HepG2 (cell line): ENCODE results near the gene NOTO. TPM values are rescaled to one million over a fixed set of nuclear protein-coding genes. Genes with fewer than 3 reads are reported as not detected.

Source experiments
- FOSL2 ChIP-seq: sonication (generic); formaldehyde crosslinking; IDR thresholded peaks from 2 replicates; pipeline ENCODE4 v1.4.0; 2020; ENCODE audit warnings: missing genetic modification reagents
- GTF2F1 ChIP-seq: fragments of 150-350 bp; IDR thresholded peaks from 2 replicates; pipeline ENCODE4 v1.6.1; 2014; ENCODE audit warnings: low read length
- PRMT3 ChIP-seq: sonication (generic); formaldehyde crosslinking; IDR thresholded peaks from 2 replicates; pipeline ENCODE4 v1.8.1; 2022; ENCODE audit warnings: low read depth, mild to moderate bottlenecking, moderate library complexity, missing genetic modification reagents, borderline replicate concordance
- RARA ChIP-seq: IDR thresholded peaks from 2 replicates; pipeline ENCODE4 v1.6.1; 2016; ENCODE audit warnings: missing genetic modification reagents, missing compliant biosample characterization
- SNAI1 ChIP-seq: sonication (generic); formaldehyde crosslinking; IDR thresholded peaks from 2 replicates; pipeline ENCODE4 v1.5.0; 2020; ENCODE audit warnings: mild to moderate bottlenecking, missing genetic modification reagents, borderline replicate concordance
- TAF15 ChIP-seq: fragments of 200-400 bp; formaldehyde crosslinking; IDR thresholded peaks from one replicate; pipeline ENCODE4 v1.6.1; 2018; ENCODE audit warnings: mild to moderate bottlenecking, low read depth, low read length; ENCODE audit not compliant: poor library complexity, severe bottlenecking
- ZKSCAN1 ChIP-seq: fragments of 150-350 bp; IDR thresholded peaks from 2 replicates; pipeline ENCODE4 v1.6.1; 2014; ENCODE audit warnings: low read length
- ZMYM4 ChIP-seq: sonication (generic); formaldehyde crosslinking; IDR thresholded peaks from 2 replicates; pipeline ENCODE4 v1.8.1; 2023; ENCODE audit warnings: mild to moderate bottlenecking, missing genetic modification reagents
- ZNF24 ChIP-seq: fragments of 450-650 bp; IDR thresholded peaks from 2 replicates; pipeline ENCODE4 v1.6.1; 2017; ENCODE audit warnings: antibody characterized with exemption, mild to moderate bottlenecking
- ZNF354B ChIP-seq: sonication (generic); formaldehyde crosslinking; IDR thresholded peaks from 2 replicates; pipeline ENCODE4 v1.8.0; 2022; ENCODE audit warnings: mild to moderate bottlenecking, missing genetic modification reagents
- ZNF430 ChIP-seq: sonication (generic); formaldehyde crosslinking; IDR thresholded peaks from 2 replicates; pipeline ENCODE4 v1.9.0; 2021; ENCODE audit warnings: mild to moderate bottlenecking, missing genetic modification reagents
- ZNF484 ChIP-seq: sonication (generic); formaldehyde crosslinking; IDR thresholded peaks from 2 replicates; pipeline ENCODE4 v1.5.1; 2020; ENCODE audit warnings: mild to moderate bottlenecking, low read depth, missing genetic modification reagents, borderline replicate concordance
- ZNF510 ChIP-seq: sonication (generic); formaldehyde crosslinking; IDR thresholded peaks from 2 replicates; pipeline ENCODE4 v1.4.0; 2020; ENCODE audit warnings: low read depth, mild to moderate bottlenecking, missing genetic modification reagents
- ZNF513 ChIP-seq: sonication (generic); formaldehyde crosslinking; conservative IDR thresholded peaks from 2 replicates; pipeline ENCODE4 v1.5.0; 2020; ENCODE audit warnings: missing genetic modification reagents
- ZNF563 ChIP-seq: sonication (generic); formaldehyde crosslinking; IDR thresholded peaks from 2 replicates; pipeline ENCODE4 v1.8.0; 2022; ENCODE audit warnings: mild to moderate bottlenecking, moderate library complexity, missing genetic modification reagents
- polyA plus RNA-seq, 8 experiments: library from polyadenylated mRNA; depleted of rRNA in 3 of 8; stranded (reverse) in 7 of 8; unstranded in 1 of 8; fragments of >200 nt; fragmentation: Illumina TruSeq in 4 of 8; extraction: Trizol in 4 of 8; gene quantifications; 2 replicates each; pipeline versions ENCODE4 v1.2.1 to v1.2.3, GENCODE V29; 2011 to 2016; ENCODE audit warnings: low read depth in 4 of 8, missing spikeins in 1 of 8, mixed read lengths in 1 of 8; ENCODE audit not compliant: insufficient read depth in 1 of 8
- total RNA-seq, 5 experiments: library from RNA; depleted of rRNA; stranded (reverse); fragments of >200 nt; fragmentation: Illumina TruSeq; extraction: Trizol; gene quantifications; 2 replicates each; pipeline ENCODE4 v1.2.3, GENCODE V29; 2016; ENCODE audit warnings: low read depth in 1 of 5
- TF ChIP-seq, protein P1 (sequence below): sonication (generic); formaldehyde crosslinking; IDR thresholded peaks from 2 replicates; pipeline ENCODE4 v1.5.0; 2020; ENCODE audit warnings: mild to moderate bottlenecking, missing genetic modification reagents, borderline replicate concordance
- TF ChIP-seq, protein P2 (sequence below): fragments of 450-650 bp; IDR thresholded peaks from 2 replicates; pipeline ENCODE4 v1.6.1; 2017
- TF ChIP-seq, protein P3 (sequence below): sonication (generic); formaldehyde crosslinking; IDR thresholded peaks from 2 replicates; pipeline ENCODE4 v1.4.0; 2020; ENCODE audit warnings: missing genetic modification reagents

Gene NOTO
- total and polyA plus RNA-seq, 2 of the 13 experiments (the other 11 are each of a cell fraction or from before 2014, with no cell fraction given): not detected

GRCh38 chr2:73233932-73234832, 31.8 kb downstream of the NOTO start, which contains the start of gene CCT7 (continued):
- TF ChIP-seq, protein P1, sequence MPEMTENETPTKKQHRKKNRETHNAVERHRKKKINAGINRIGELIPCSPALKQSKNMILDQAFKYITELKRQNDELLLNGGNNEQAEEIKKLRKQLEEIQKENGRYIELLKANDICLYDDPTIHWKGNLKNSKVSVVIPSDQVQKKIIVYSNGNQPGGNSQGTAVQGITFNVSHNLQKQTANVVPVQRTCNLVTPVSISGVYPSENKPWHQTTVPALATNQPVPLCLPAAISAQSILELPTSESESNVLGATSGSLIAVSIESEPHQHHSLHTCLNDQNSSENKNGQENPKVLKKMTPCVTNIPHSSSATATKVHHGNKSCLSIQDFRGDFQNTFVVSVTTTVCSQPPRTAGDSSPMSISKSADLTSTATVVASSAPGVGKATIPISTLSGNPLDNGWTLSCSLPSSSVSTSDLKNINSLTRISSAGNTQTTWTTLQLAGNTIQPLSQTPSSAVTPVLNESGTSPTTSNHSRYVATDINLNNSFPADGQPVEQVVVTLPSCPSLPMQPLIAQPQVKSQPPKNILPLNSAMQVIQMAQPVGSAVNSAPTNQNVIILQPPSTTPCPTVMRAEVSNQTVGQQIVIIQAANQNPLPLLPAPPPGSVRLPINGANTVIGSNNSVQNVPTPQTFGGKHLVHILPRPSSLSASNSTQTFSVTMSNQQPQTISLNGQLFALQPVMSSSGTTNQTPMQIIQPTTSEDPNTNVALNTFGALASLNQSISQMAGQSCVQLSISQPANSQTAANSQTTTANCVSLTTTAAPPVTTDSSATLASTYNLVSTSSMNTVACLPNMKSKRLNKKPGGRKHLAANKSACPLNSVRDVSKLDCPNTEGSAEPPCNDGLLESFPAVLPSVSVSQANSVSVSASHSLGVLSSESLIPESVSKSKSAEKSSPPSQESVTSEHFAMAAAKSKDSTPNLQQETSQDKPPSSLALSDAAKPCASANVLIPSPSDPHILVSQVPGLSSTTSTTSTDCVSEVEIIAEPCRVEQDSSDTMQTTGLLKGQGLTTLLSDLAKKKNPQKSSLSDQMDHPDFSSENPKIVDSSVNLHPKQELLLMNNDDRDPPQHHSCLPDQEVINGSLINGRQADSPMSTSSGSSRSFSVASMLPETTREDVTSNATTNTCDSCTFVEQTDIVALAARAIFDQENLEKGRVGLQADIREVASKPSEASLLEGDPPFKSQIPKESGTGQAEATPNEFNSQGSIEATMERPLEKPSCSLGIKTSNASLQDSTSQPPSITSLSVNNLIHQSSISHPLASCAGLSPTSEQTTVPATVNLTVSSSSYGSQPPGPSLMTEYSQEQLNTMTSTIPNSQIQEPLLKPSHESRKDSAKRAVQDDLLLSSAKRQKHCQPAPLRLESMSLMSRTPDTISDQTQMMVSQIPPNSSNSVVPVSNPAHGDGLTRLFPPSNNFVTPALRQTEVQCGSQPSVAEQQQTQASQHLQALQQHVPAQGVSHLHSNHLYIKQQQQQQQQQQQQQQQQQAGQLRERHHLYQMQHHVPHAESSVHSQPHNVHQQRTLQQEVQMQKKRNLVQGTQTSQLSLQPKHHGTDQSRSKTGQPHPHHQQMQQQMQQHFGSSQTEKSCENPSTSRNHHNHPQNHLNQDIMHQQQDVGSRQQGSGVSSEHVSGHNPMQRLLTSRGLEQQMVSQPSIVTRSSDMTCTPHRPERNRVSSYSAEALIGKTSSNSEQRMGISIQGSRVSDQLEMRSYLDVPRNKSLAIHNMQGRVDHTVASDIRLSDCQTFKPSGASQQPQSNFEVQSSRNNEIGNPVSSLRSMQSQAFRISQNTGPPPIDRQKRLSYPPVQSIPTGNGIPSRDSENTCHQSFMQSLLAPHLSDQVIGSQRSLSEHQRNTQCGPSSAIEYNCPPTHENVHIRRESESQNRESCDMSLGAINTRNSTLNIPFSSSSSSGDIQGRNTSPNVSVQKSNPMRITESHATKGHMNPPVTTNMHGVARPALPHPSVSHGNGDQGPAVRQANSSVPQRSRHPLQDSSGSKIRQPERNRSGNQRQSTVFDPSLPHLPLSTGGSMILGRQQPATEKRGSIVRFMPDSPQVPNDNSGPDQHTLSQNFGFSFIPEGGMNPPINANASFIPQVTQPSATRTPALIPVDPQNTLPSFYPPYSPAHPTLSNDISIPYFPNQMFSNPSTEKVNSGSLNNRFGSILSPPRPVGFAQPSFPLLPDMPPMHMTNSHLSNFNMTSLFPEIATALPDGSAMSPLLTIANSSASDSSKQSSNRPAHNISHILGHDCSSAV (CRISPR knock-in tag): 0 out of 2 replicates have a peak, but pooled peaks have one; percentile 38
- peak; percentile 84 for TF ChIP-seq ZMYM4 (CRISPR knock-in tag)
- TF ChIP-seq TAF15: no peak
- TF ChIP-seq ZNF354B (CRISPR knock-in tag): no peak
- TF ChIP-seq ZNF563 (CRISPR knock-in tag): no peak; the same call in 1 of the 2 replicates
- no peak for TF ChIP-seq ZKSCAN1
- TF ChIP-seq FOSL2 (CRISPR knock-in tag): peak; percentile 63
- TF ChIP-seq RARA (CRISPR knock-in tag): peak; percentile 43; the same call in 1 of the 2 replicates
- TF ChIP-seq ZNF513 (CRISPR knock-in tag): no peak
- TF ChIP-seq GTF2F1: no peak
- peak; percentile 64; the same call in 1 of the 2 replicates for TF ChIP-seq ZNF24
- 0 out of 2 replicates have a peak, but pooled peaks have one; percentile 71 for TF ChIP-seq ZNF430 (CRISPR knock-in tag)
- TF ChIP-seq, protein P2, sequence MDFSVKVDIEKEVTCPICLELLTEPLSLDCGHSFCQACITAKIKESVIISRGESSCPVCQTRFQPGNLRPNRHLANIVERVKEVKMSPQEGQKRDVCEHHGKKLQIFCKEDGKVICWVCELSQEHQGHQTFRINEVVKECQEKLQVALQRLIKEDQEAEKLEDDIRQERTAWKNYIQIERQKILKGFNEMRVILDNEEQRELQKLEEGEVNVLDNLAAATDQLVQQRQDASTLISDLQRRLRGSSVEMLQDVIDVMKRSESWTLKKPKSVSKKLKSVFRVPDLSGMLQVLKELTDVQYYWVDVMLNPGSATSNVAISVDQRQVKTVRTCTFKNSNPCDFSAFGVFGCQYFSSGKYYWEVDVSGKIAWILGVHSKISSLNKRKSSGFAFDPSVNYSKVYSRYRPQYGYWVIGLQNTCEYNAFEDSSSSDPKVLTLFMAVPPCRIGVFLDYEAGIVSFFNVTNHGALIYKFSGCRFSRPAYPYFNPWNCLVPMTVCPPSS: no peak
- no peak for TF ChIP-seq PRMT3 (CRISPR knock-in tag)
- no peak; the same call in 1 of the 2 replicates for TF ChIP-seq SNAI1 (CRISPR knock-in tag)
- peak; percentile 79; the same call in 1 of the 2 replicates for TF ChIP-seq ZNF510
- TF ChIP-seq, protein P3, sequence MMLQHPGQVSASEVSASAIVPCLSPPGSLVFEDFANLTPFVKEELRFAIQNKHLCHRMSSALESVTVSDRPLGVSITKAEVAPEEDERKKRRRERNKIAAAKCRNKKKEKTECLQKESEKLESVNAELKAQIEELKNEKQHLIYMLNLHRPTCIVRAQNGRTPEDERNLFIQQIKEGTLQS: peak; percentile 46
- no peak for TF ChIP-seq ZNF484 (CRISPR knock-in tag)
